NB4 (cell line): ENCODE measurements around the gene CLPX.
"Not testable (repeated sequence)": the region's sequence is repeated elsewhere in the genome, so short reads cannot be mapped to it uniquely, and the experiment has no call there.

Experiments
- DNase-seq: peaks from one replicate; pipeline ENCODE4 v3.0.0; 2010; ENCODE audit warnings: low read depth
- H3K4me3 ChIP-seq: one replicate; pipeline ENCODE4 v1.5.1; 2011; ENCODE audit warnings: mild to moderate bottlenecking, low read depth, low read length, moderate library complexity
- CTCF ChIP-seq: IDR thresholded peaks from one replicate; pipeline ENCODE4 v1.5.1; 2012; ENCODE audit warnings: low read depth, low read length
- MAX ChIP-seq: IDR thresholded peaks from 2 replicates; pipeline ENCODE4 v1.6.1; 2011; ENCODE audit warnings: low read depth, low read length
- MYC ChIP-seq: IDR thresholded peaks from 2 replicates; pipeline ENCODE4 v1.6.1; 2011; ENCODE audit warnings: low read depth, low read length
- POLR2A ChIP-seq: IDR thresholded peaks from 2 replicates; pipeline ENCODE4 v1.6.1; 2011; ENCODE audit warnings: mild to moderate bottlenecking; ENCODE audit not compliant: insufficient read length; ENCODE audit errors: extremely low read depth

Gene CLPX

DNA sequence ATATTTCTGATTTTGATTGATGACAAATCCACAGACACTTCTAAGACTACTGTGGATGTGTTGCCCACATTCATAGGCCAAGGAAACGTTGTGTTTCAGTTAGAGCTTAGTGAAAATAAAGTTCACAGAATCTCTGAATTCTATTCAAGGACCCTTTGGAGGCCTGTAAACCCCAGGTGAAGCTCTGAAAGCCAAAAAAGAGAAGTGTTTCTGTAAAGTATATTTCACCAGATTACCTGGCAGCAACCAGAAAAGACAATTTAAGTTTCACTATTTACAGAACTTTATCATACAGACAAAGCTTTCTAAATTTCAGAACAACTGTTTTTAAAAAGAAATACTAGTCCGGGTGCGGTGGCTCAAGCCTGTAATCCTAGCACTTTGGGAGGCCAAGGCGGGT lies 2.6 kb downstream of the CLPX start:
- TF ChIP-seq POLR2A, result no peak
- no peak for TF ChIP-seq CTCF
- TF ChIP-seq MAX, result no peak
- TF ChIP-seq MYC, result no peak
- H3K4me3 ChIP-seq, result peak overlapping the region; percentile 17
- DNase-seq, result no peak

GRCh38 chr15:65181582-65182353 lies 3.4 kb downstream of the CLPX start:
- not testable (repeated sequence) for DNase-seq, H3K4me3 ChIP-seq

DNA sequence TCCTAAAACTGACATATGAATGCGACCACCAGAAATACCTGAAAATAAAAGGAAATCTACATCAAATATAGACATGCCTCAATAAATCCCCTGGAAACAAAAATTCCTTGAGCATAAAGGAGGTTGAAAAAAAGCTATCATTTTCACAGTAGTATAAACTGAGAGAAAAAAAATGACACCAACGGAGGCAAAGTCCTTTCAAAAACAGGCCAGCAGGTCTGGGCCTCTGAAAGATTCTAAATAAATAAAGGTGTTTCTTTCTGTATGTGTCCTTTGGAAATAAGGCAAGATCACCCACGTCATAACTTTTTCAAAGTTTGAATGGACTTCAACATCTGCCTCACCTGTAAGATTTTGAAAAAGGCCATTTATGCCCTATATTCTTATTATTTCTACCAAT lies 5.0 kb downstream of the CLPX start:
- DNase-seq, result no peak
- H3K4me3 ChIP-seq, result no peak overlapping the region
- TF ChIP-seq CTCF, result no peak
- no peak for TF ChIP-seq MYC

DNA sequence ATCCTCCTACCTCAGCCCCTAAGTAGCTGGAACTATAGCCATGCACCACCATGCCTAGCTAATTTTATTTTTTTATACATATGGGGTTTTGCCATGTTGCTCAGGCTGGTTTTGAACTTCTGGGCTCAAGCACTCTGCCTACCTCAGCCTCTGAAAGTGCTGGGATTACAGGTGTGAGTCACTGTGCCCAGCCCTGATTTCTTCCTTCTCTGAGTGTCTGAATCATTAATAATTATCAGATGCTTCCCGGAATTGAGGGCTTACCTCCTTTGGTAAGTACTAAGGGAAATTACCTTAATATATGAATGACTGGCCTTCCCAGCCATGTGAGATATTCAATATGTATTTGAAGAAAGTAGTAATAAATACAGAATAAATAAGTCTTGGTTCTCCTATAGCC lies 7.2 kb downstream of the CLPX start:
- no peak overlapping the region for H3K4me3 ChIP-seq
- no peak for TF ChIP-seq CTCF
- no peak for TF ChIP-seq MAX
- TF ChIP-seq MYC, result no peak
- TF ChIP-seq POLR2A, result no peak
- no peak for DNase-seq

GRCh38 chr15:65176056-65176455 lies 9.1 kb downstream of the CLPX start:
- no peak overlapping the region for H3K4me3 ChIP-seq
- no peak for TF ChIP-seq POLR2A
- TF ChIP-seq CTCF, result no peak
- no peak for TF ChIP-seq MAX
- TF ChIP-seq MYC, result no peak
- DNase-seq, result no peak

DNA sequence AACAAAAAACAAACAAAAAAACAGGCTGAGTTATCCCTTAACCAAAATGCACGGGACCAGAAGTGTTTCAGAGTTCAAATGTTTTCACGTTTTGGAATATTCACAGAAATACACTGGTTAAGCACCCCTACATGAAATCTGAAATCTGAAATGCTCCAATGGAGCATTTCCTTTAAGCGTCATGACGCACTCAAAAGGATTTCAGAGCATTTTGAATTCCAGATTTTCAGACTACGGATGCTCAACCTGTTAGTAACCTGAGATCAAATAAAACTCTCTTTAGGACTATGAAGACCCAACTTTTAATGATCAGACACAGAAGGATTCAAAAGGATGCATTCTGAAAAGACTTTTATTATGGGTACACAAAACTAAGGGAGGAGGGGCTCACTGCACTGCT lies 9.6 kb downstream of the CLPX start:
- TF ChIP-seq POLR2A, result no peak
- TF ChIP-seq MYC, result no peak
- TF ChIP-seq CTCF, result no peak
- no peak for TF ChIP-seq MAX
- H3K4me3 ChIP-seq, result no peak overlapping the region
- DNase-seq, result no peak
